ENCODE measurements around the gene TMEM132A. TPM values are rescaled to one million over a fixed set of nuclear protein-coding genes. Genes with fewer than 3 reads are reported as not detected.

TMEM132A gene
- total RNA-seq, 1 experiment from 2014 or later, result 114 TPM

- TF ChIP-seq ZNF263 (CRISPR knock-in tag; IDR thresholded peaks at IDR 0.05; ENCODE audit: low read depth) (no peak), SOX15 (CRISPR knock-in tag; IDR thresholded peaks at IDR 0.05) (no peak), FOXJ3 (CRISPR knock-in tag; IDR thresholded peaks at IDR 0.05; ENCODE audit: borderline replicate concordance) (no peak), STAT6 (CRISPR knock-in tag; conservative IDR thresholded peaks at IDR 0.05; ENCODE audit: low read depth) (no peak), TP53 (CRISPR knock-in tag; IDR thresholded peaks at IDR 0.05) (no peak), ZNF671 (CRISPR knock-in tag; IDR thresholded peaks at IDR 0.05) (no peak), ZNF532 (CRISPR knock-in tag; IDR thresholded peaks at IDR 0.05; ENCODE audit: borderline replicate concordance) (no peak), CREB1 (CRISPR knock-in tag; IDR thresholded peaks at IDR 0.05) (no peak), ZNF138 (CRISPR knock-in tag; conservative IDR thresholded peaks at IDR 0.05) (no peak), ZNF121 (CRISPR knock-in tag; IDR thresholded peaks at IDR 0.05) (no peak), JUN (CRISPR knock-in tag; IDR thresholded peaks at IDR 0.05) (no peak), OVOL2 (CRISPR knock-in tag; IDR thresholded peaks at IDR 0.05; ENCODE audit: borderline replicate concordance) (no peak)
- no peaks in the 10 kb centered on the region for H3K9me3 Mint-ChIP-seq
- ATAC-seq, result no peak
- ChIA-PET POLR2A (no interaction called here), CTCF (interaction anchor here (1.0 kb wide), 1 partner anchor 116 kb away, joined by 4 read pairs; no protein-coding TSS in a partner anchor)
- H3K4me1 Mint-ChIP-seq, result peaks cover 25% of the 10 kb centered on the region
- H3K27me3 Mint-ChIP-seq (ENCODE audit: low read depth), result peaks cover 26% of the 10 kb centered on the region
- H3K36me3 Mint-ChIP-seq, result no peaks in the 10 kb centered on the region
- no peak for DNase-seq (ENCODE audit: low spot score)
- H3K4me3 Mint-ChIP-seq, result no peak overlapping the region
- no peak overlapping the region for H3K27ac Mint-ChIP-seq
Observed at GRCh38 chr11:60946601-60947264, 22.5 kb downstream of the TMEM132A start.

GRCh38 chr11:60947700-60948099 lies 23.4 kb downstream of the TMEM132A start:
- H3K36me3 Mint-ChIP-seq, result no peaks in the 10 kb centered on the region
- CTCF ChIA-PET, result interaction anchor here (0.7 to 1.0 kb wide), 2 partner anchors 23 to 48 kb away, joined by 3 to 6 read pairs; no protein-coding TSS in a partner anchor
- DNase-seq (ENCODE audit: low spot score), result no peak
- H3K4me1 Mint-ChIP-seq, result peaks cover 31% of the 10 kb centered on the region
- H3K9me3 Mint-ChIP-seq, result no peaks in the 10 kb centered on the region
- POLR2A ChIA-PET, result no interaction called here
- H3K4me3 Mint-ChIP-seq, result no peak overlapping the region
- H3K27ac Mint-ChIP-seq, result peak overlapping the region; percentile 36; the same call in 1 of the 2 replicates
- H3K27me3 Mint-ChIP-seq (ENCODE audit: low read depth), result peaks cover 35% of the 10 kb centered on the region
- ATAC-seq, result no peak
- TF ChIP-seq ATF6 (CRISPR knock-in tag; IDR thresholded peaks at IDR 0.05) (no peak), AFF4 (CRISPR knock-in tag; IDR thresholded peaks at IDR 0.05; ENCODE audit: borderline replicate concordance) (no peak), CDX4 (CRISPR knock-in tag; IDR thresholded peaks at IDR 0.05; ENCODE audit: borderline replicate concordance) (no peak), ATF1 (CRISPR knock-in tag; IDR thresholded peaks at IDR 0.05) (no peak), ZNF263 (CRISPR knock-in tag; IDR thresholded peaks at IDR 0.05; ENCODE audit: low read depth) (no peak), E2F5 (CRISPR knock-in tag; IDR thresholded peaks at IDR 0.05) (no peak), E2F1 (CRISPR knock-in tag; IDR thresholded peaks at IDR 0.05) (no peak), ZNF423 (CRISPR knock-in tag; IDR thresholded peaks at IDR 0.05) (no peak)
